WTC11 (cell line): Measurements from ENCODE around the gene SRSF3. TPM values are rescaled to one million over a fixed set of nuclear protein-coding genes. Genes with fewer than 3 reads are reported as not detected.
A peak's percentile ranks its signal among the peaks of the same experiment; 100 is the strongest.
"Not testable (repeated sequence)": the region's sequence is repeated elsewhere in the genome, so short reads cannot be mapped to it uniquely, and the experiment has no call there.

Experiments used
- ATAC-seq: fragments of 200-7000 bp; cut with Tn5 transposase; 2 replicates; pipeline ENCODE4 v1.10.0; 2021; ENCODE audit warnings: mild to moderate bottlenecking, moderate library complexity
- CTCF ChIA-PET: fragments of 300-600 bp; sonication (Branson Sonifier 250); formaldehyde crosslinking; loops from one replicate; lab custom pipeline; 2021; ENCODE audit warnings: antibody characterized with exemption; lab: Charles Lee
- POLR2A ChIA-PET: fragments of 350-600 bp; sonication (Branson Sonifier 250); formaldehyde crosslinking; loops from one replicate; lab custom pipeline; 2021; ENCODE audit warnings: antibody characterized with exemption; lab: Charles Lee
- DNase-seq: peaks from one replicate; pipeline ENCODE4 v3.0.0; 2021; ENCODE audit warnings: low spot score
- H3K27ac Mint-ChIP-seq: 2 replicates; pipeline ENCODE4 v1.8.0; 2021; ENCODE audit warnings: mixed read lengths
- H3K27me3 Mint-ChIP-seq: 2 replicates; pipeline ENCODE4 v1.8.0; 2021; ENCODE audit warnings: low read depth, mild to moderate bottlenecking, moderate library complexity, mixed read lengths
- H3K36me3 Mint-ChIP-seq: 2 replicates; pipeline ENCODE4 v1.8.0; 2021; ENCODE audit warnings: mixed read lengths
- H3K4me1 Mint-ChIP-seq: 2 replicates; pipeline ENCODE4 v1.8.0; 2022; ENCODE audit warnings: mixed read lengths
- H3K4me3 Mint-ChIP-seq: 2 replicates; pipeline ENCODE4 v1.8.0; 2021; ENCODE audit warnings: mild to moderate bottlenecking, moderate library complexity, mixed read lengths
- H3K9me3 Mint-ChIP-seq: 2 replicates; pipeline ENCODE4 v1.8.0; 2021; ENCODE audit warnings: mixed read lengths
- AFF4 ChIP-seq: sonication (generic); formaldehyde crosslinking; IDR thresholded peaks from 2 replicates; pipeline ENCODE4 v1.8.1; 2023; ENCODE audit warnings: mild to moderate bottlenecking, missing genetic modification reagents, borderline replicate concordance
- AR ChIP-seq: fragments of 250-450 bp; sonication (Bioruptor Pico); IDR thresholded peaks from 2 replicates; pipeline ENCODE4 v1.9.0; 2021; ENCODE audit warnings: mild to moderate bottlenecking
- NFATC4 ChIP-seq: fragments of 250-450 bp; sonication (Bioruptor Pico); IDR thresholded peaks from 2 replicates; pipeline ENCODE4 v1.9.0; 2021; ENCODE audit warnings: mild to moderate bottlenecking
- ZNF281 ChIP-seq: sonication (generic); formaldehyde crosslinking; IDR thresholded peaks from 2 replicates; pipeline ENCODE4 v1.8.0; 2023; ENCODE audit warnings: mild to moderate bottlenecking, missing genetic modification reagents
- ZNF671 ChIP-seq: fragments of 250-450 bp; sonication (Bioruptor Pico); IDR thresholded peaks from 2 replicates; pipeline ENCODE4 v1.8.0; 2021; ENCODE audit warnings: mild to moderate bottlenecking
- total RNA-seq: library from RNA; stranded (reverse); gene quantifications from 3 replicates; pipeline ENCODE4 v1.2.3, GENCODE V29; 2021
- TF ChIP-seq, protein P1 (sequence below): fragments of 250-450 bp; sonication (Bioruptor Pico); IDR thresholded peaks from 2 replicates; pipeline ENCODE4 v1.9.0; 2021; ENCODE audit warnings: mild to moderate bottlenecking, borderline replicate concordance

The SRSF3 gene
- total RNA-seq, 1 experiment from 2014 or later: 554 TPM

DNA sequence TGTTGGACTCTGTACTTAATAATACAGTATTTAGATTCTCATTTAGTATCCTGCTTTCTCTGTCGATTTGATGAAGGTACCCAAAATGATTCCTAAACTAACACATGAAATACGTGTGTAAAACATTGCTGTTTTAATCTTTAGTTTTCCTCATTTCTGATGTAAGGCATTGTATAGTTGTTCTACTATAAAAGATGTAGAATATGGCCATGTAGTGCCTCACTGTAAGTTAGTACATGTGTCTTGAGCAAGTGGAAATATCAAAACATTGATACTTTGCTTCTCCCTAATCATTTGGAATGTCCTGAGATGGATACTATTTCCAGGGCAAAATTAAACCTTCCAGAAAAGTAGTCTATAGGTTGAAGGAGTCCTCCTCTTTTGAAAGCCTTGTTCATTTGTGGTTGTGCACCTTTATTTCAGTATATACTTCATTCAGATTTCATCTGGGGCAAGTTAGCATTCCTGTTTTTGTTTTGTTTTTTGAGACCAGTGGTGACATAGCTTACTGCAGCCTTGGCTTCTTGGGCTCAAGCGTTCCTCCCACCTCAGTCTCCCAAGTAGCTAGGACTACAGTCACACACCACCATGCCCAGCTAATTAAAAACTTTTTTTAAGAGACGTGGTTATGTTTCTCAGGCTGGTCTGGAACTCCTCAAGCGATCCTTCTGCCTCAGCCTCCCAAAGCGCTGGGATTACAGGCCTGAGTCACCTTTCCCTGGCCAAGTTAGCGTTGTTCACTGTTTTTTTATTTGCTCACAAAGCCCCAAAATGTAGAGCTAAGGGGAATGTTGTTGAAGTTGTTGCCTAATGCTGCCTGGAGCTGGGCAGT is 11.6 kb downstream of the SRSF3 start:
- Mint-ChIP-seq H3K4me3 (no peak overlapping the region; the same call in 1 of the 2 replicates), H3K27ac (peak overlapping the region; percentile 64), H3K27me3 (no peaks in the 10 kb centered on the region), H3K9me3 (no peaks in the 10 kb centered on the region), H3K4me1 (peaks cover 43% of the 10 kb centered on the region), H3K36me3 (peaks cover 92% of the 10 kb centered on the region)
- TF ChIP-seq ZNF671 (peak; percentile 66; the same call in 1 of the 2 replicates), AR (CRISPR knock-in tag) (0 out of 2 replicates have a peak, but pooled peaks have one; percentile 53), ZNF281 (CRISPR knock-in tag) (no peak), AFF4 (CRISPR knock-in tag) (no peak)
- TF ChIP-seq, protein P1, sequence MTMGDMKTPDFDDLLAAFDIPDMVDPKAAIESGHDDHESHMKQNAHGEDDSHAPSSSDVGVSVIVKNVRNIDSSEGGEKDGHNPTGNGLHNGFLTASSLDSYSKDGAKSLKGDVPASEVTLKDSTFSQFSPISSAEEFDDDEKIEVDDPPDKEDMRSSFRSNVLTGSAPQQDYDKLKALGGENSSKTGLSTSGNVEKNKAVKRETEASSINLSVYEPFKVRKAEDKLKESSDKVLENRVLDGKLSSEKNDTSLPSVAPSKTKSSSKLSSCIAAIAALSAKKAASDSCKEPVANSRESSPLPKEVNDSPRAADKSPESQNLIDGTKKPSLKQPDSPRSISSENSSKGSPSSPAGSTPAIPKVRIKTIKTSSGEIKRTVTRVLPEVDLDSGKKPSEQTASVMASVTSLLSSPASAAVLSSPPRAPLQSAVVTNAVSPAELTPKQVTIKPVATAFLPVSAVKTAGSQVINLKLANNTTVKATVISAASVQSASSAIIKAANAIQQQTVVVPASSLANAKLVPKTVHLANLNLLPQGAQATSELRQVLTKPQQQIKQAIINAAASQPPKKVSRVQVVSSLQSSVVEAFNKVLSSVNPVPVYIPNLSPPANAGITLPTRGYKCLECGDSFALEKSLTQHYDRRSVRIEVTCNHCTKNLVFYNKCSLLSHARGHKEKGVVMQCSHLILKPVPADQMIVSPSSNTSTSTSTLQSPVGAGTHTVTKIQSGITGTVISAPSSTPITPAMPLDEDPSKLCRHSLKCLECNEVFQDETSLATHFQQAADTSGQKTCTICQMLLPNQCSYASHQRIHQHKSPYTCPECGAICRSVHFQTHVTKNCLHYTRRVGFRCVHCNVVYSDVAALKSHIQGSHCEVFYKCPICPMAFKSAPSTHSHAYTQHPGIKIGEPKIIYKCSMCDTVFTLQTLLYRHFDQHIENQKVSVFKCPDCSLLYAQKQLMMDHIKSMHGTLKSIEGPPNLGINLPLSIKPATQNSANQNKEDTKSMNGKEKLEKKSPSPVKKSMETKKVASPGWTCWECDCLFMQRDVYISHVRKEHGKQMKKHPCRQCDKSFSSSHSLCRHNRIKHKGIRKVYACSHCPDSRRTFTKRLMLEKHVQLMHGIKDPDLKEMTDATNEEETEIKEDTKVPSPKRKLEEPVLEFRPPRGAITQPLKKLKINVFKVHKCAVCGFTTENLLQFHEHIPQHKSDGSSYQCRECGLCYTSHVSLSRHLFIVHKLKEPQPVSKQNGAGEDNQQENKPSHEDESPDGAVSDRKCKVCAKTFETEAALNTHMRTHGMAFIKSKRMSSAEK (CRISPR knock-in tag): peak; percentile 26; the same call in 1 of the 2 replicates
- DNase-seq: peak; percentile 8
- CTCF ChIA-PET: interaction anchor here (0.9 to 1.8 kb wide), 3 partner anchors 8 to 154 kb away, joined by 3 to 4 read pairs (median 4); no protein-coding TSS in a partner anchor
- POLR2A ChIA-PET: interaction anchor here (1.2 kb wide), 1 partner anchor 73 kb away, joined by 3 read pairs; the partner anchor contains the start of gene CDKN1A
- peak; percentile 13 for ATAC-seq

- peak; percentile 47; the same call in 1 of the 2 replicates for TF ChIP-seq NFATC4
- DNase-seq: peak; percentile 7
- POLR2A ChIA-PET, H3K27me3 Mint-ChIP-seq, ATAC-seq, H3K9me3 Mint-ChIP-seq, H3K4me3 Mint-ChIP-seq: not testable (repeated sequence)
- Mint-ChIP-seq H3K36me3 (peaks cover 91% of the 10 kb centered on the region), H3K4me1 (peaks cover 36% of the 10 kb centered on the region), H3K27ac (peak overlapping the region; percentile 97)
- CTCF ChIA-PET: interaction anchor here (1.8 kb wide), 1 partner anchor 8 kb away, joined by 4 read pairs; no protein-coding TSS in a partner anchor
Measured at GRCh38 chr6:36607305-36607682, 13.1 kb downstream of the SRSF3 start.
